ENCODE measurements around the gene PEAR1. TPM values are rescaled to one million over a fixed set of nuclear protein-coding genes. Genes with fewer than 3 reads are reported as not detected.

The PEAR1 gene
- total and polyA plus RNA-seq, 2 of the 4 experiments (the other 2 are of a cell fraction), result 2.0 to 44.4 TPM

GRCh38 chr1:156949127-156949526 is 55.6 kb downstream of the PEAR1 start:
- no peak overlapping the region for H3K4me2 ChIP-seq (ENCODE audit: low read depth, low read length)
- H3K14ac ChIP-seq (replicated peaks; ENCODE audit: low read depth, low read length), result no peak overlapping the region
- no peaks in the 10 kb centered on the region for H3K79me1 ChIP-seq (ENCODE audit: low read depth in 1 of 2, low read length in 2 of 2)
- no peak overlapping the region for H2BK20ac ChIP-seq (ENCODE audit: low read depth, low read length)
- H4K20me1 ChIP-seq (ENCODE audit: insufficient read depth, low read length), result no peaks in the 10 kb centered on the region; the same call in 1 of the 2 replicates
- H3K23ac ChIP-seq (ENCODE audit: low read depth, low read length), result no peak overlapping the region
- no peak overlapping the region for H4K8ac ChIP-seq (ENCODE audit: low read depth in 2 of 2, low read length in 2 of 2)
- dilution Hi-C loops (cut with HindIII; ENCODE audit: low sequenced_read_pairs, unreplicated experiment) (no loop called here), in situ Hi-C loops (cut with MboI; ENCODE audit: low sequenced_read_pairs) (no loop called here), intact Hi-C loops (cut with micrococcal nuclease) (no loop called here)
- H2BK120ac ChIP-seq (ENCODE audit: low read depth, low read length), result no peak overlapping the region
- POLR2A ChIA-PET (ENCODE audit: unreplicated experiment), result no interaction called here
- TF ChIP-seq CEBPB (IDR thresholded peaks at IDR 0.05; ENCODE audit: low read depth, low read length) (no peak), POLR2A (IDR thresholded peaks at IDR 0.05; ENCODE audit: low read depth, low read length) (no peak), RAD21 (IDR thresholded peaks at IDR 0.05; ENCODE audit: low read length) (no peak), CHD1 (IDR thresholded peaks at IDR 0.05; ENCODE audit: low read depth, low read length) (no peak), BHLHE40 (IDR thresholded peaks at IDR 0.05; ENCODE audit: low read depth, low read length) (no peak), FOS (IDR thresholded peaks at IDR 0.05; ENCODE audit: low read depth, low read length) (no peak), MAZ (IDR thresholded peaks at IDR 0.05; ENCODE audit: borderline replicate concordance, low read depth, low read length) (no peak), RFX5 (IDR thresholded peaks at IDR 0.05; ENCODE audit: low read depth, low read length) (no peak), SMC3 (IDR thresholded peaks at IDR 0.05; ENCODE audit: low read depth, low read length) (no peak), MXI1 (IDR thresholded peaks at IDR 0.05; ENCODE audit: borderline replicate concordance, low read depth, low read length) (no peak), USF2 (IDR thresholded peaks at IDR 0.05; ENCODE audit: low read depth, low read length) (no peak), ELK1 (IDR thresholded peaks at IDR 0.05; ENCODE audit: borderline replicate concordance, low read depth, low read length) (no peak), NFE2L2 (IDR thresholded peaks at IDR 0.05; ENCODE audit: low read depth, low read length) (no peak), RCOR1 (IDR thresholded peaks at IDR 0.05; ENCODE audit: insufficient replicate concordance, low read length) (no peak), CTCF (conservative IDR thresholded peaks at IDR 0.05; ENCODE audit: low read depth, low read length) (no peak), MAFK (IDR thresholded peaks at IDR 0.05; ENCODE audit: low read depth, low read length) (no peak)
- no peak overlapping the region for H4K91ac ChIP-seq (ENCODE audit: insufficient read depth, low read depth, low read length)
- WGBS, 2 experiments (ENCODE audit: extremely low coverage in 2 of 2, insufficient read length in 1 of 2), result 100% methylated on average over 1 of the region's 5 CpGs; no CpG with 5 or more reads in 1 of the 2 experiments
- no peak overlapping the region for H3K56ac ChIP-seq (ENCODE audit: extremely low read depth, insufficient read depth, low read length)
- H3K9me3 ChIP-seq (ENCODE audit: control insufficient read depth, insufficient read depth, low read length), result no peaks in the 10 kb centered on the region
- no peak overlapping the region for H3K9ac ChIP-seq (ENCODE audit: low read depth, low read length)
- H4K5ac ChIP-seq (ENCODE audit: low read depth, low read length), result no peak overlapping the region
- no peak overlapping the region for H2BK15ac ChIP-seq (ENCODE audit: low read depth, low read length)
- ATAC-seq (ENCODE audit: low read depth), result no peak
- BruUV-seq (replicated peaks), result no TSS peak
- H2AK9ac ChIP-seq (replicated peaks; ENCODE audit: low read depth, low read length, poor library complexity), result no peak overlapping the region
- H3K4ac ChIP-seq (ENCODE audit: low read depth, low read length), result no peak overlapping the region
- 0 out of 2 replicates have a peak, but pooled peaks cover 16% of the 10 kb centered on the region for H3K9me1 ChIP-seq (ENCODE audit: insufficient read depth, low read length)
- no peak overlapping the region for H3K18ac ChIP-seq (ENCODE audit: low read depth, low read length)
- H2AK5ac ChIP-seq (ENCODE audit: low read depth, low read length), result no peak overlapping the region
- peaks cover 63% of the 10 kb centered on the region for H3K36me3 ChIP-seq (ENCODE audit: control insufficient read depth, insufficient read depth, low read length)
- H2BK5ac ChIP-seq (ENCODE audit: low read depth, low read length, poor library complexity, severe bottlenecking), result no peak overlapping the region
- CTCF ChIA-PET, result interaction anchor here (0.6 to 1.1 kb wide), 3 partner anchors 11 to 148 kb away, joined by 3 read pairs; no protein-coding TSS in a partner anchor
- no peak overlapping the region for H3K4me3 ChIP-seq (ENCODE audit: insufficient read depth, low read depth, low read length)
- H2AFZ ChIP-seq (replicated peaks; ENCODE audit: low read length, poor library complexity), result no peak overlapping the region
- no peaks in the 10 kb centered on the region for H3K27me3 ChIP-seq (ENCODE audit: control insufficient read depth, insufficient read depth, low read length)
- no peak overlapping the region for H3K27ac ChIP-seq (ENCODE audit: insufficient read depth, low read length)
- no peak for DNase-seq
- no peaks in the 10 kb centered on the region for H3K4me1 ChIP-seq (ENCODE audit: control insufficient read depth, insufficient read depth, low read length)

All from IMR-90 (cell line).